SHP77 (cell line): ENCODE data around the gene CEP78.

Experiments used
- DNase-seq, 2 experiments: peaks; one replicate each; lab custom pipeline; 2025; lab: John Stamatoyannopoulos, UW

CEP78 gene

GRCh38 chr9:78311075-78311474 is 75.2 kb downstream of the CEP78 start:
- DNase-seq, result no peak

GRCh38 chr9:78311886-78312524 is 76.1 kb downstream of the CEP78 start:
- DNase-seq, result no peak

GRCh38 chr9:78314550-78314949 is 78.7 kb downstream of the CEP78 start:
- no peak for DNase-seq

- DNase-seq, result no peak
Observed at GRCh38 chr9:78314953-78315870, 79.3 kb downstream of the CEP78 start.

GRCh38 chr9:78316166-78316892 is 80.5 kb downstream of the CEP78 start:
- no peak for DNase-seq

- no peak for DNase-seq
Observed at GRCh38 chr9:78319197-78320029, 83.5 kb downstream of the CEP78 start.

- no peak for DNase-seq
Observed at GRCh38 chr9:78320030-78320693, 84.3 kb downstream of the CEP78 start.

- no peak for DNase-seq
Observed at GRCh38 chr9:78320875-78321496, 85.1 kb downstream of the CEP78 start.

GRCh38 chr9:78321505-78321904 is 85.6 kb downstream of the CEP78 start:
- DNase-seq, result no peak

GRCh38 chr9:78324068-78324650 is 88.3 kb downstream of the CEP78 start:
- no peak for DNase-seq

GRCh38 chr9:78324682-78325081 is 88.8 kb downstream of the CEP78 start:
- DNase-seq, result no peak

- DNase-seq, result no peak
Observed at GRCh38 chr9:78325343-78325742, 89.5 kb downstream of the CEP78 start.

GRCh38 chr9:78325846-78326360 is 90.0 kb downstream of the CEP78 start:
- DNase-seq, result no peak

- DNase-seq, result no peak
Observed at GRCh38 chr9:78326564-78326963, 90.7 kb downstream of the CEP78 start.
